Activated T-cell treated with anti-CD3 and anti-CD28 coated beads, Interleukin-2, amount 50 U/mL, for 4 hours (primary cell): Measurements from ENCODE around the gene CHRNA4. TPM values are rescaled to one million over a fixed set of nuclear protein-coding genes. Genes with fewer than 3 reads are reported as not detected.
"Not testable (repeated sequence)": the region's sequence is repeated elsewhere in the genome, so short reads cannot be mapped to it uniquely, and the experiment has no call there.

Experiments
- ATAC-seq, 2 donors: fragments of 200-7000 bp; cut with Tn5 transposase; one replicate each; pipeline ENCODE4 v1.10.0; 2021
- DNase-seq: peaks from one replicate; pipeline ENCODE4 v3.0.0-alpha.2; 2020
- H3K27me3 Mint-ChIP-seq: one replicate; pipeline ENCODE4 v1.8.0; 2021; ENCODE audit warnings: low read depth, mixed read lengths
- H3K36me3 Mint-ChIP-seq: one replicate; pipeline ENCODE4 v1.8.0; 2022; ENCODE audit warnings: mixed read lengths; ENCODE audit not compliant: insufficient read depth
- H3K4me1 Mint-ChIP-seq: one replicate; pipeline ENCODE4 v1.8.0; 2021; ENCODE audit warnings: low read depth, mixed read lengths
- H3K4me3 Mint-ChIP-seq: one replicate; pipeline ENCODE4 v1.8.0; 2021; ENCODE audit warnings: mild to moderate bottlenecking, moderate library complexity, mixed read lengths
- H3K9me3 Mint-ChIP-seq: one replicate; pipeline ENCODE4 v1.8.0; 2021; ENCODE audit warnings: mixed read lengths
- total RNA-seq, 3 donors: library from RNA; stranded (reverse); gene quantifications; one replicate each; pipeline ENCODE4 v1.2.1, GENCODE V29; 2021

The CHRNA4 gene
- total RNA-seq, 3 donors from 2014 or later, result not detected

- H3K4me1 Mint-ChIP-seq, result no peaks in the 10 kb centered on the region
Measured at GRCh38 chr20:63387917-63388316, 26.8 kb upstream of the CHRNA4 start.

GRCh38 chr20:63387393-63387792, 26.2 kb upstream of the CHRNA4 start:
- Mint-ChIP-seq H3K27me3 (peaks cover 1% of the 10 kb centered on the region), H3K4me3 (no peak overlapping the region), H3K36me3 (no peaks in the 10 kb centered on the region), H3K9me3 (peaks cover 12% of the 10 kb centered on the region), H3K4me1 (no peaks in the 10 kb centered on the region)
- no peak for ATAC-seq
- no peak for DNase-seq

More at GRCh38 chr20:63387917-63388316, 26.8 kb upstream of the CHRNA4 start:
- ATAC-seq (no peak), DNase-seq (no peak)
- Mint-ChIP-seq H3K9me3 (peaks cover 12% of the 10 kb centered on the region), H3K4me3 (no peak overlapping the region), H3K36me3 (no peaks in the 10 kb centered on the region), H3K27me3 (peaks cover 1% of the 10 kb centered on the region)

GRCh38 chr20:63386491-63386890, 25.3 kb upstream of the CHRNA4 start:
- no peak overlapping the region for H3K4me3 Mint-ChIP-seq
- no peaks in the 10 kb centered on the region for H3K36me3 Mint-ChIP-seq
- H3K4me1 Mint-ChIP-seq, result no peaks in the 10 kb centered on the region
- peaks cover 4% of the 10 kb centered on the region for H3K27me3 Mint-ChIP-seq
- ATAC-seq (no peak), DNase-seq (no peak)
- H3K9me3 Mint-ChIP-seq, result peaks cover 12% of the 10 kb centered on the region

- no peaks in the 10 kb centered on the region for H3K36me3 Mint-ChIP-seq
- no peak for ATAC-seq
- DNase-seq, result no peak
- H3K4me3 Mint-ChIP-seq, result no peak overlapping the region
- peaks cover 12% of the 10 kb centered on the region for H3K9me3 Mint-ChIP-seq
- no peaks in the 10 kb centered on the region for H3K4me1 Mint-ChIP-seq
- peaks cover 4% of the 10 kb centered on the region for H3K27me3 Mint-ChIP-seq
Measured at GRCh38 chr20:63385819-63386218, 24.7 kb upstream of the CHRNA4 start.

- Mint-ChIP-seq H3K36me3 (no peaks in the 10 kb centered on the region), H3K4me1 (no peaks in the 10 kb centered on the region), H3K9me3 (peaks cover 12% of the 10 kb centered on the region), H3K4me3 (no peak overlapping the region), H3K27me3 (peaks cover 9% of the 10 kb centered on the region)
- ATAC-seq (no peak), DNase-seq (no peak)
Measured at GRCh38 chr20:63384336-63384735, 23.2 kb upstream of the CHRNA4 start.

- H3K4me3 Mint-ChIP-seq, result no peak overlapping the region
- no peak for DNase-seq
- H3K4me1 Mint-ChIP-seq, result no peaks in the 10 kb centered on the region
- no peak for ATAC-seq
- no peaks in the 10 kb centered on the region for H3K36me3 Mint-ChIP-seq
- H3K27me3 Mint-ChIP-seq, result peaks cover 15% of the 10 kb centered on the region
- H3K9me3 Mint-ChIP-seq, result peaks cover 12% of the 10 kb centered on the region
Measured at GRCh38 chr20:63383556-63383955, 22.4 kb upstream of the CHRNA4 start.

- Mint-ChIP-seq H3K9me3 (peaks cover 12% of the 10 kb centered on the region), H3K27me3 (peaks cover 20% of the 10 kb centered on the region), H3K36me3 (no peaks in the 10 kb centered on the region), H3K4me3 (no peak overlapping the region), H3K4me1 (no peaks in the 10 kb centered on the region)
- ATAC-seq, result no peak
- DNase-seq, result no peak
Measured at GRCh38 chr20:63382551-63383300, 21.6 kb upstream of the CHRNA4 start.

- no peaks in the 10 kb centered on the region for H3K36me3 Mint-ChIP-seq
Measured at GRCh38 chr20:63381781-63382431, 20.8 kb upstream of the CHRNA4 start.

GRCh38 chr20:63380346-63380870, 19.3 kb upstream of the CHRNA4 start:
- DNase-seq (no peak), ATAC-seq (no peak)
- H3K4me1 Mint-ChIP-seq, result no peaks in the 10 kb centered on the region
- H3K4me3 Mint-ChIP-seq, result no peak overlapping the region
- no peaks in the 10 kb centered on the region for H3K36me3 Mint-ChIP-seq
- H3K9me3 Mint-ChIP-seq, result peaks cover 3% of the 10 kb centered on the region
- peaks cover 32% of the 10 kb centered on the region for H3K27me3 Mint-ChIP-seq

More at GRCh38 chr20:63381781-63382431, 20.8 kb upstream of the CHRNA4 start:
- H3K4me3 Mint-ChIP-seq, result no peak overlapping the region
- peaks cover 27% of the 10 kb centered on the region for H3K27me3 Mint-ChIP-seq
- H3K4me1 Mint-ChIP-seq, result no peaks in the 10 kb centered on the region
- ATAC-seq (peak in 1 of 2 donors; percentile 43), DNase-seq (peak; percentile 27)
- peaks cover 12% of the 10 kb centered on the region for H3K9me3 Mint-ChIP-seq

- not testable (repeated sequence) for H3K4me3 Mint-ChIP-seq, H3K9me3 Mint-ChIP-seq, DNase-seq, H3K36me3 Mint-ChIP-seq, H3K4me1 Mint-ChIP-seq
- peaks cover 32% of the 10 kb centered on the region for H3K27me3 Mint-ChIP-seq
- peak in 1 of 2 donors; percentile 10 for ATAC-seq
Measured at GRCh38 chr20:63379872-63380271, 18.7 kb upstream of the CHRNA4 start.

- Mint-ChIP-seq H3K9me3 (no peaks in the 10 kb centered on the region), H3K4me1 (no peaks in the 10 kb centered on the region), H3K27me3 (peaks cover 33% of the 10 kb centered on the region), H3K4me3 (no peak overlapping the region), H3K36me3 (no peaks in the 10 kb centered on the region)
- ATAC-seq (no peak), DNase-seq (no peak)
Measured at GRCh38 chr20:63379296-63379695, 18.1 kb upstream of the CHRNA4 start.

- Mint-ChIP-seq H3K4me1 (no peaks in the 10 kb centered on the region), H3K9me3 (no peaks in the 10 kb centered on the region), H3K4me3 (no peak overlapping the region), H3K36me3 (no peaks in the 10 kb centered on the region), H3K27me3 (peaks cover 34% of the 10 kb centered on the region)
- DNase-seq (no peak), ATAC-seq (no peak)
Measured at GRCh38 chr20:63378626-63379025, 17.5 kb upstream of the CHRNA4 start.

- Mint-ChIP-seq H3K36me3 (no peaks in the 10 kb centered on the region), H3K4me3 (no peak overlapping the region), H3K27me3 (peaks cover 34% of the 10 kb centered on the region), H3K4me1 (no peaks in the 10 kb centered on the region), H3K9me3 (no peaks in the 10 kb centered on the region)
- ATAC-seq, result no peak
- DNase-seq, result no peak
Measured at GRCh38 chr20:63377951-63378381, 16.8 kb upstream of the CHRNA4 start.

- DNase-seq, result no peak
- H3K4me1 Mint-ChIP-seq, result no peaks in the 10 kb centered on the region
- H3K27me3 Mint-ChIP-seq, result peaks cover 37% of the 10 kb centered on the region
- no peak for ATAC-seq
- no peak overlapping the region for H3K4me3 Mint-ChIP-seq
- no peaks in the 10 kb centered on the region for H3K36me3 Mint-ChIP-seq
- H3K9me3 Mint-ChIP-seq, result no peaks in the 10 kb centered on the region
Measured at GRCh38 chr20:63377256-63377941, 16.2 kb upstream of the CHRNA4 start.
